Right renal pelvis (tissue), 4 donors: ENCODE data around the gene MCF2L. TPM values are rescaled to one million over a fixed set of nuclear protein-coding genes. Genes with fewer than 3 reads are reported as not detected.
"Not testable (repeated sequence)": the region's sequence is repeated elsewhere in the genome, so short reads cannot be mapped to it uniquely, and the experiment has no call there.

ENCODE experiments used
- DNase-seq, 4 donors: peaks; one replicate each; pipeline ENCODE4 v3.0.0-alpha.2; 2013; ENCODE audit warnings: low read depth in 4 of 4, low spot score in 3 of 4, missing footprints in 1 of 4
- polyA plus RNA-seq, 4 donors: library from polyadenylated mRNA; unstranded; fragments of 120-200 nt; gene quantifications; one replicate each; pipeline ENCODE4 v1.2.1, GENCODE V29; 2013; ENCODE audit not compliant: insufficient read length in 4 of 4

MCF2L gene
- polyA plus RNA-seq, result 10 to 100 TPM; 29.4 to 36.8 (median 32.9) TPM

GRCh38 chr13:112968910-112969691, at the start of gene MCF2L:
Gene MCF2L (plus strand): TSS chr13:112969214. CDS start chr13:112969380, 166 bp downstream.
- peak in 2 of 4 donors; percentile 36 to 45 for DNase-seq

- DNase-seq, result no peak
These were observed 45.1 kb upstream of the MCF2L start for GRCh38 chr13:112923962-112924361.

- no peak for DNase-seq
These were observed 44.6 kb upstream of the MCF2L start for GRCh38 chr13:112924365-112924764.

- no peak for DNase-seq
These were observed 43.0 kb upstream of the MCF2L start for GRCh38 chr13:112926003-112926402.

GRCh38 chr13:112926993-112927392, 42.0 kb upstream of the MCF2L start:
- no peak for DNase-seq

- DNase-seq, result no peak
These were observed 40.7 kb upstream of the MCF2L start for GRCh38 chr13:112928020-112928971.

GRCh38 chr13:112928972-112929782, 39.8 kb upstream of the MCF2L start:
- DNase-seq, result no peak

- no peak for DNase-seq
These were observed 39.3 kb upstream of the MCF2L start for GRCh38 chr13:112929783-112930055.

- no peak for DNase-seq
These were observed 38.8 kb upstream of the MCF2L start for GRCh38 chr13:112930192-112930591.

- DNase-seq, result peak in 3 of 4 donors; percentile 58 to 68 (median 60)
These were observed 37.7 kb upstream of the MCF2L start for GRCh38 chr13:112931028-112931934.

- no peak for DNase-seq
These were observed 36.0 kb upstream of the MCF2L start for GRCh38 chr13:112932971-112933370.

- no peak for DNase-seq
These were observed 35.4 kb upstream of the MCF2L start for GRCh38 chr13:112933649-112934048.

GRCh38 chr13:112934078-112934477, 34.9 kb upstream of the MCF2L start:
- DNase-seq, result no peak

GRCh38 chr13:112938680-112939079, 30.3 kb upstream of the MCF2L start:
- no peak for DNase-seq

GRCh38 chr13:112940236-112940635, 28.8 kb upstream of the MCF2L start:
- DNase-seq, result no peak

GRCh38 chr13:112941349-112941748, 27.7 kb upstream of the MCF2L start:
- DNase-seq, result no peak

- DNase-seq, result not testable (repeated sequence)
These were observed 27.2 kb upstream of the MCF2L start for GRCh38 chr13:112941765-112942164.

GRCh38 chr13:112942689-112943308, 26.2 kb upstream of the MCF2L start:
- DNase-seq, result peak; percentile 94 to 97 (median 97)
